ENCODE data around the gene MOB3B.
A peak's percentile ranks its signal among the peaks of the same experiment; 100 is the strongest.

MOB3B gene

GRCh38 chr9:27367921-27368315, 161.7 kb downstream of the MOB3B start:
- H3K9ac ChIP-seq (ENCODE audit: low read length) = no peak overlapping the region

GRCh38 chr9:27367175-27367798, 162.3 kb downstream of the MOB3B start:
- H3K4me3 ChIP-seq (ENCODE audit: low read length) = no peak overlapping the region
- H3K27me3 ChIP-seq (ENCODE audit: control insufficient read depth, insufficient read depth, low read length) = no peaks in the 10 kb centered on the region
- no peaks in the 10 kb centered on the region for H3K4me1 ChIP-seq (ENCODE audit: control insufficient read depth, insufficient read depth, low read length)
- no peaks in the 10 kb centered on the region for H3K36me3 ChIP-seq (ENCODE audit: control insufficient read depth, insufficient read depth, low read length)
- H3K27ac ChIP-seq (ENCODE audit: low read depth, low read length) = no peak overlapping the region
- no peak overlapping the region for H3K9ac ChIP-seq (ENCODE audit: low read length)

More at GRCh38 chr9:27367921-27368315, 161.7 kb downstream of the MOB3B start:
- H3K4me3 ChIP-seq (ENCODE audit: low read length) = no peak overlapping the region
- H3K27me3 ChIP-seq (ENCODE audit: control insufficient read depth, insufficient read depth, low read length) = no peaks in the 10 kb centered on the region
- no peak overlapping the region for H3K27ac ChIP-seq (ENCODE audit: low read depth, low read length)
- H3K4me1 ChIP-seq (ENCODE audit: control insufficient read depth, insufficient read depth, low read length) = no peaks in the 10 kb centered on the region
- no peaks in the 10 kb centered on the region for H3K36me3 ChIP-seq (ENCODE audit: control insufficient read depth, insufficient read depth, low read length)

DNA sequence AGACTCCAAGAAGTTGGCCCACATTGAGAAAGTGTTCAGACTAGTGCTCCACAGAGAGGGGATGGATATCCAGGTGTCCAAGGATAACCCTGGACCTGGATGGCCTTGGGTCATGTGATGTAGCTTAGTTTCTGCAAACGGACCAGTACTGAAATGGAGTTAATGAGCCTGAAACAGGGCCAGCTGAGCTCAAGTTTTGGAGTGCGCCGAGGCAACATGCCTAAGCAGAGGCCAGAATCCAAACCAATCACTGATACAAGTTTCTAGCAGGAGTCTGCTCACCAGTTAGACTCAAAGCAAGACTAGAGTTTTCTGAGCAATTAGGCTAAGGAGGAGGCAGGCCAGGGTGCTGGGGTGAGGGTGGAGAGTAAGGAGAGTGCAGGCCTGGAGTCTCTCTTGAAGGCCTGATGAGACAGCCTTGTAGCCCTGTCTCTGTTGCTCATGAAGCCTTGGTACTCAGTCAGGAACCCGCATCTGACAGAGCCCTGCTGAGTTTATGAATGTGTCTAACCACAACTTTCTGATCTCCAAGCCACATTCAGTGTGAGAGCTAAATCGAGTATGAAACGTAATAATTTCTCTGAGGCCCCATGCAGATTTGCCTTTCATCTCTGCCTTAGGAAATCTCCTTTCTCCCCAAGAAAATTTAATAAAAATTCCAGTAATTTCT, 163.8 kb downstream of the MOB3B start:
- no peaks in the 10 kb centered on the region for H3K36me3 ChIP-seq (ENCODE audit: control insufficient read depth, insufficient read depth, low read length)
- peak overlapping the region; percentile 2 for H3K4me3 ChIP-seq (ENCODE audit: low read length)
- no peaks in the 10 kb centered on the region for H3K4me1 ChIP-seq (ENCODE audit: control insufficient read depth, insufficient read depth, low read length)
- no peak overlapping the region for H3K9ac ChIP-seq (ENCODE audit: low read length)
- H3K27ac ChIP-seq (ENCODE audit: low read depth, low read length) = no peak overlapping the region
- H3K27me3 ChIP-seq (ENCODE audit: control insufficient read depth, insufficient read depth, low read length) = no peaks in the 10 kb centered on the region

DNA sequence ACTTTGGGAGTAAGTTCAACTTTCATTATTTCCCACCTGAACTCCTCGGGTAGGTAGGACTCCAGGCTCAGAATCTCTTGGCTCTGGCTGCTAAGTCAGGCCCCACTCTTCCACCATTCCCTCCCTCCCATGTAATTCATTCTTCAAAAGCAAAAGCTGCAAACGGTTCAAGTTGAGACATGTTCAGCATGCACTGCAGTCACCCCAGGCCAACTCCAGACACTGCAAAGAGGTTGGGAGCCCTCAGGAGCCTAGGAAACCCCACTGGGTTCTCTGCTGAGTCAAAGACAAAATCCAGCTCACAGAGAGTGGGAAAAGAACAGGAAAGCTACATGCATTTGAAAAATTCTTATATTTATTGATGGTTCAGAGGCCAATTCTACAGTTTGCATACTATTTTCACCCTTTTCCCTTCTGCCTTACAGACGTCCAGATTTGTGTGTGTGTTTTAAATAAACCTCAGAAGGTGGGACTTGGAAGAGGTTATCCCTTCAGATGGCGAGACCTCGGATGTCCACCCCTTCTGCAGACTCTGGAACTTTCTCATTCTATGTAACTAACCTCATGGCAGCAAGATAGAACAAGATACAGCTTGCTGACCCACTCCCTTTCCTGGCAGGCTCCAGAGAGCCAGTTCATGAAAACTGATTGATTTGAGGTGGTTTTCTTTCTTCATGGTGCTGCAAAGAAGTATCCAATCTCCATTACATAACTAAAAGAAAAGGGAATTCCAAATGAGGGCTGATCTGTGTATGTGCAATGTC, 167.0 kb downstream of the MOB3B start:
- H3K9ac ChIP-seq (ENCODE audit: low read length) = no peak overlapping the region
- no peaks in the 10 kb centered on the region for H3K36me3 ChIP-seq (ENCODE audit: control insufficient read depth, insufficient read depth, low read length)
- H3K4me1 ChIP-seq (ENCODE audit: control insufficient read depth, insufficient read depth, low read length) = no peaks in the 10 kb centered on the region
- H3K27me3 ChIP-seq (ENCODE audit: control insufficient read depth, insufficient read depth, low read length) = no peaks in the 10 kb centered on the region
- H3K4me3 ChIP-seq (ENCODE audit: low read length) = no peak overlapping the region
- H3K27ac ChIP-seq (ENCODE audit: low read depth, low read length) = no peak overlapping the region

- H3K4me1 ChIP-seq (ENCODE audit: control insufficient read depth, insufficient read depth, low read length) = no peaks in the 10 kb centered on the region
- no peak overlapping the region for H3K27ac ChIP-seq (ENCODE audit: low read depth, low read length)
Measured at GRCh38 chr9:27361492-27361891, 168.1 kb downstream of the MOB3B start.

DNA sequence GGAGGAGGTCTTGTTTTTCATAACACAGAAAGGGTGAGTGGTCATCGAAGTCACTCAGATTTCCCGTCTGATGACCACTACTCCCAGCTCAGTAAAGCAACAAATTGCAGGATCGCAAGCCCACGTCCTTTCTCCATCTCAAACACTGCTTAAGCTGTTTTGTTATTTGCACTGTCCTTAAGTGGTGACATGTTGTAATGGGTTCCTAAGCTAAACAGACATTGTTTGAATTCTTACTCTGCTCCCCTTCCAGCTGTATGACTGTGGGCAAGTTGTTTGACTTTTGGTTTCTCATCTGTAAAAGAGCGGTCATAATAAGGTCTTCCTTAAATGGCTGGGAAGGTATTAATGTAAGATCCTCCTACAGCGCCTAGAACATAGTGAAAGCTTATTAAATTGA, 169.9 kb downstream of the MOB3B start:
- no peak overlapping the region for H3K27ac ChIP-seq (ENCODE audit: low read depth, low read length)
- no peak overlapping the region for H3K4me3 ChIP-seq (ENCODE audit: low read length)
- H3K4me1 ChIP-seq (ENCODE audit: control insufficient read depth, insufficient read depth, low read length) = no peaks in the 10 kb centered on the region
- no peaks in the 10 kb centered on the region for H3K36me3 ChIP-seq (ENCODE audit: control insufficient read depth, insufficient read depth, low read length)
- H3K27me3 ChIP-seq (ENCODE audit: control insufficient read depth, insufficient read depth, low read length) = no peaks in the 10 kb centered on the region
- no peak overlapping the region for H3K9ac ChIP-seq (ENCODE audit: low read length)

More at GRCh38 chr9:27361492-27361891, 168.1 kb downstream of the MOB3B start:
- Histone ChIP-seq H3K36me3 (ENCODE audit: control insufficient read depth, insufficient read depth, low read length) (no peaks in the 10 kb centered on the region), H3K9ac (ENCODE audit: low read length) (no peak overlapping the region), H3K4me3 (ENCODE audit: low read length) (no peak overlapping the region), H3K27me3 (ENCODE audit: control insufficient read depth, insufficient read depth, low read length) (no peaks in the 10 kb centered on the region)

GRCh38 chr9:27358007-27358406, 171.6 kb downstream of the MOB3B start:
- Histone ChIP-seq H3K27ac (ENCODE audit: low read depth, low read length) (no peak overlapping the region), H3K27me3 (ENCODE audit: control insufficient read depth, insufficient read depth, low read length) (no peaks in the 10 kb centered on the region), H3K4me1 (ENCODE audit: control insufficient read depth, insufficient read depth, low read length) (no peaks in the 10 kb centered on the region), H3K9ac (ENCODE audit: low read length) (no peak overlapping the region), H3K36me3 (ENCODE audit: control insufficient read depth, insufficient read depth, low read length) (no peaks in the 10 kb centered on the region), H3K4me3 (ENCODE audit: low read length) (no peak overlapping the region)

- no peak overlapping the region for H3K27ac ChIP-seq (ENCODE audit: low read depth, low read length)
- H3K9ac ChIP-seq (ENCODE audit: low read length) = no peak overlapping the region
- peaks cover 7% of the 10 kb centered on the region for H3K4me1 ChIP-seq (ENCODE audit: control insufficient read depth, insufficient read depth, low read length)
- no peaks in the 10 kb centered on the region for H3K27me3 ChIP-seq (ENCODE audit: control insufficient read depth, insufficient read depth, low read length)
- no peak overlapping the region for H3K4me3 ChIP-seq (ENCODE audit: low read length)
- no peaks in the 10 kb centered on the region for H3K36me3 ChIP-seq (ENCODE audit: control insufficient read depth, insufficient read depth, low read length)
Measured at GRCh38 chr9:27356446-27356845, 173.2 kb downstream of the MOB3B start.

DNA sequence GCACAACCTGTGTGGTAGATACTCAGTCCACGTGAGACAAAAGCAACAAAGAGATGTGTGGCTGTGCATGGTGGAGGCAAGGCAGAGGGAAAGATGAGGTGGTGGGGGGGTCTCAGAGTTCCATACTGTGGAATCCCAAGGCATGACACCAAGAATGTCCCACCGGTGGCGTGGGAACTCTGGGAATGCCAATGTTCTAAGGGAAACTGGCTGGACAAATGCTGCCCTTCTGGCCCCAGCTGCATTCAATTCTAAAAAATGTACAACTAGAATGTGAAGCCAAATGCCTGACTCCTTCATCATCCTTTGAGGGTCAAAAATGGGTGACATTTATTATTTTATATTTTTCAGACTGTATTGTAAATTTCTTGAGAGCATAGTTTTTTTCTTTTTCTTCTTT, 174.4 kb downstream of the MOB3B start:
- Histone ChIP-seq H3K4me3 (ENCODE audit: low read length) (no peak overlapping the region), H3K27me3 (ENCODE audit: control insufficient read depth, insufficient read depth, low read length) (no peaks in the 10 kb centered on the region), H3K27ac (ENCODE audit: low read depth, low read length) (no peak overlapping the region), H3K9ac (ENCODE audit: low read length) (no peak overlapping the region), H3K36me3 (ENCODE audit: control insufficient read depth, insufficient read depth, low read length) (no peaks in the 10 kb centered on the region), H3K4me1 (ENCODE audit: control insufficient read depth, insufficient read depth, low read length) (peaks cover 13% of the 10 kb centered on the region)

GRCh38 chr9:27353474-27354229, 176.0 kb downstream of the MOB3B start:
- no peak overlapping the region for H3K9ac ChIP-seq (ENCODE audit: low read length)
- no peak overlapping the region for H3K4me3 ChIP-seq (ENCODE audit: low read length)
- H3K36me3 ChIP-seq (ENCODE audit: control insufficient read depth, insufficient read depth, low read length) = no peaks in the 10 kb centered on the region
- no peak overlapping the region for H3K27ac ChIP-seq (ENCODE audit: low read depth, low read length)
- peaks cover 17% of the 10 kb centered on the region for H3K4me1 ChIP-seq (ENCODE audit: control insufficient read depth, insufficient read depth, low read length)
- no peaks in the 10 kb centered on the region for H3K27me3 ChIP-seq (ENCODE audit: control insufficient read depth, insufficient read depth, low read length)

GRCh38 chr9:27353166-27353473, 176.5 kb downstream of the MOB3B start:
- Histone ChIP-seq H3K36me3 (ENCODE audit: control insufficient read depth, insufficient read depth, low read length) (no peaks in the 10 kb centered on the region), H3K4me3 (ENCODE audit: low read length) (no peak overlapping the region), H3K9ac (ENCODE audit: low read length) (no peak overlapping the region), H3K27me3 (ENCODE audit: control insufficient read depth, insufficient read depth, low read length) (no peaks in the 10 kb centered on the region), H3K4me1 (ENCODE audit: control insufficient read depth, insufficient read depth, low read length) (peaks cover 17% of the 10 kb centered on the region), H3K27ac (ENCODE audit: low read depth, low read length) (no peak overlapping the region)

GRCh38 chr9:27352457-27353165, 177.0 kb downstream of the MOB3B start:
- no peaks in the 10 kb centered on the region for H3K36me3 ChIP-seq (ENCODE audit: control insufficient read depth, insufficient read depth, low read length)
- H3K27me3 ChIP-seq (ENCODE audit: control insufficient read depth, insufficient read depth, low read length) = no peaks in the 10 kb centered on the region
- no peak overlapping the region for H3K9ac ChIP-seq (ENCODE audit: low read length)
- peaks cover 17% of the 10 kb centered on the region for H3K4me1 ChIP-seq (ENCODE audit: control insufficient read depth, insufficient read depth, low read length)
- no peak overlapping the region for H3K4me3 ChIP-seq (ENCODE audit: low read length)
- no peak overlapping the region for H3K27ac ChIP-seq (ENCODE audit: low read depth, low read length)
